Neural cell (in vitro differentiated cells): ENCODE results near the gene NTF3.

Source experiments
- CTCF ChIP-seq: fragments of 450-650 bp; IDR thresholded peaks from 2 replicates; pipeline ENCODE4 v1.5.1; 2014; ENCODE audit warnings: antibody characterized with exemption, mild to moderate bottlenecking, moderate library complexity; ENCODE audit not compliant: poor library complexity, severe bottlenecking
- EZH2 ChIP-seq: fragments of 200-600, 300-800 bp; shearing (Covaris generic), sonication (generic); IDR thresholded peaks from 2 replicates; pipeline ENCODE4 v1.6.1; 2014; ENCODE audit warnings: antibody characterized with exemption, low read length, borderline replicate concordance, mild to moderate bottlenecking; ENCODE audit not compliant: insufficient read depth, poor library complexity, severe bottlenecking

GRCh38 chr12:5488626-5488955 lies 56.7 kb downstream of the NTF3 start:
- no peak for TF ChIP-seq CTCF
- no peak for TF ChIP-seq EZH2
